ENCODE data around the gene PRDM16.
"Not testable (repeated sequence)": the region's sequence is repeated elsewhere in the genome, so short reads cannot be mapped to it uniquely, and the experiment has no call there.

The PRDM16 gene

DNA sequence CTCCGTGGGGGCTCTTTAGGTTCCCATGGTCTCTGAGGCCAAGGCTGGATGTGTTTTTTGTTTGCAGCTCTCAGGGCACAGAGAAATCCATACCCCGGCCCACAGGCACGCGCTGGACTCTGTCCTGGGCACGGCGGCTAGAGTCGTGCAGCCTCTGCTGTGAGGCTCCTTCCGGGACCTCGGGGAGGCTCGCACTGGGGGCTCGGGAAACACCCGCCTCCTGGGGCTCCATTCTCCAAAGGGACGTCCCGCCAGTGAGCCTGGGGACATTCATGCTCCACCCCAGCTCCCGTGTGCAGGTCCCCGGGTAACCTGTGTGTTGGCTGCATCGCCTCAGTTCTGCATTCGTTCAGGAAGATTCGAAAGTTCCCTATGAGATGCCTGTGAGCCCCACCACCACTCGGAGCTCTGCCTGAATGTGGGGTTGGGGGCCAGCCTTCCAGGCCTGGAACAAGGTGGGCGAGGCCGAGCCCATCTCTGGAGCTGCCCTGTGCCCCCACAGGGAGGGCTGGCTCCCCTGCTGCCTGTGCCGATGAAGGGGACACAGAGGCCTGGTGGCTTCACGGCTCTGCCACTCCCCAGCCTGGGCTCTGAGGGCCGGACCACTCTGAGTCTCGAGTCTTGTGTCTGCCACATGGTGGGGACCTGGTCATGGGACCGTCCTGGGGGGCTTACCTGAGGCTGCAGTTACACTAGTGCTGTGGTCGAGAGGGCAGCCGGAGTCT lies 203.5 kb downstream of the PRDM16 start:
- DNase-seq = no peak

DNA sequence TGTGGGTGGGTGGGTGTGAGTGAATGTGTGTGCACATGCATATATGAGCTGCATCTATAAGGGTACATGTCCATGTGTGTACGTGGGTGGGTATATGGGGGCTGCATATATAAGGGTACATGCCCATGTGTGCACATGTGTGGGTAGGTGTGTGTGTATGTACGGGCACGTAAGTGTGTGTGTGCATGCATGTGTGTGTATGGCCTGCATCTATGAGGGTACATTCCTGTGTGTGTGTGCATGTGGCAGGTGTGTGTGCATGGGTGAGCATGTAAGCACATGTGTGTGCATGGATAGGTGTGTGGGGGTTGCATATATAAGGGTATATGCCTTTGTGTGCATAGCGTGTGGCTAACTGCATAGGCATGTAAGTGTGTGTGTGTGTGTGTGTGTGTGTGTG lies 204.4 kb downstream of the PRDM16 start:
- DNase-seq = no peak

DNA sequence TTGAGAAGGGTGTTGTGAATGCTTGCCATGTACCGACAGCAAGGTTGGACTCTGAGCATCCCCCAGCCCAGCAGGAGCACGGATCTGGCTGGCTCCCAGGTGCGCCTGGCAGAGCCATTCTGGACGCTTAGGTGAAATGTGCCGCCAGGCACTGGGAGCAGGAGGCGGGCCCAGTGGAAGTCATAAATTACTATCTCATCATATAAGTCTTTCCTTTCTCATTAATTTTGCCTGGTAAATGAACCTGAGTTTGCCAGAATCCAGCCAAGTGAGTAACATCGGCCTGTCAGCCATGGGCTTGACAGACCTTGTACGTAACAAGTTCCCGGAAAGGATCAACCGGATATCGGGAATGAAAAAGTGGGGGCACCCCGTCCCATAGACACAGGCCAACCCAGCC lies 206.0 kb downstream of the PRDM16 start:
- no peak for DNase-seq

DNA sequence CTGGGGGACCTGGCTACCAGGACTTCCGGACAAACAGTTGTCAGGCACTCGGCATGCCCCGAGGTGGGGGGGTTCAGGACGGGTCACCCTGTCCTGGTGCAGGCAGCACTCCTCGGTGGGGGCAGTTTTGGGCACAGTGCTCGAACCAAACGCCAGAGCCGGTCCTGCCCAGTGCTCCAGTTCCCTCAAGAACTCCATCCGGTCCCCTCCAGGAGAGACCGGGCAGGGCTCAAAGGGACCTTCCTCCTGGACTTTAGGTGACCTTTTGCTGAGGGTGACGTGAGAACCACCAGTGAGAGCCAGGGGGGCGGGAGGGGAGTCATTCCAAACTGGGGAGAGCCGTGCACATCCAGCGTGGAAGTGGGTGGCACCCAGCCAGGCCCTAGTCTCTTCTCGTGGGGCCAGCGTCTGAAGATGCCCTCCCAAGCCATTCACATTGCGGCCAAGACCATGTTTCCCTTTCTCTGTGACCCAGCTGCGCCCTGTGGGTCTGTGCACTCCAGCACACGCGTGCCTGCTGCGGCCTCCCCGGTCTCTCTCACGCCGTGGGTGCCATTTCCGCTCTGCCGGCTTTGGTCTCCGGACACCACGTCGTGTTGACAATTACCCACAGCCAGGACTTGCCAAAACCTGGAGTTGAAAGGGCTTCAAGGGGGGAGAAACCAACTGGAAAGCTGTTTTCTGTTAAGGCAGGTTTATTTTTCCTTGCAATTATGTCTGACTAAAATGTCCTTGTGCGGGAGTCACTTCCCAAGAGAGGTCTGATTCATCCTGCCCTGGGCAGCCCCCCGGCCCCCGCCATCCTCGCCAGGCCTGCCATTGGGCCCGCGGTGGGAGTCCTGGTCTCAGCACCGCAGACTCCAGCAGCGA lies 206.7 kb downstream of the PRDM16 start:
- no peak for DNase-seq

DNA sequence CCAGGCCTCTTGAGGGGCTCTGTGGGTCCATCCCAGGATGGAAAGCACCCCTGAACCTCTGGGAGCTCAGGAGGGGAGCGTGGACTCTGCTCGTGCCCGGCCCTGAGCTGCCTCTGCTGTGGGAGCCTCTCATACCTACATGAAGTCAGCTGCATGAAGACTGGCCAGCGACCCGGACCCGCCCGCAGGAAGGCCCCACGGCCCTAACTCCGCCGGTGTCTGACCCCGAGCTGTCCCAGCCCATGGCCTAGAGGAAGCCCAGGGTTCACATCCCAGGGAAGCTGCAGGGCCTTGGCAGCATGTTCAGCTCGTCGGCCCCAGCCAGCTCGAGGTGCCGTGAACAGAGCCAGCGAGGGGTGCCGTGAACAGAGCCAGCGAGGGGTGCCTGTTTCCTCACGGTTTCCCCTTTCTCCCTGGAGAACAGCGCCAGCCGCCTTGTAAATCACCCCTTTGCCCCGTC lies 207.4 kb downstream of the PRDM16 start:
- no peak for DNase-seq

DNA sequence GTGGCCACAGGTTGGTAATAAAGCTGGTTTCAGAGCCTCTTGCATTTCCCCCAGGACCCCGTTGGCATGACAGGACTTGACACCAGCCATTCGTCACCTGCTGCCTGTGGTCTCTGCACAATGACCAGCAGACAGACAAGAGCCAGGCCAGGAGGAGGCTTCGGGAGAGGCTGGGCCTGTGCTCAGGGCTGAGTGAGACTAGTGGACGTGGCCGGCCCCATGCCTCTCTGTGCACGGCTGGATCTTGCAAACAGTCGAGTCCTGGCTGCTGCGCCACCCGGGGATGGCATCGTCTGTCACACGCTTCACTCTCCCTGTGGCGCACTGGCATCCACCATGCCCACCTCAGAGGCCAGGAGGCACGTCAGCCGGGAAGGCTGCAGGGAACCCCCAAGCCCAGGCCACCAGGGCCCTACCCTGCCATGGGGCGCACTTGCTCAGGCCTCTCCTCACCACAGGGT lies 208.0 kb downstream of the PRDM16 start:
- no peak for DNase-seq

DNA sequence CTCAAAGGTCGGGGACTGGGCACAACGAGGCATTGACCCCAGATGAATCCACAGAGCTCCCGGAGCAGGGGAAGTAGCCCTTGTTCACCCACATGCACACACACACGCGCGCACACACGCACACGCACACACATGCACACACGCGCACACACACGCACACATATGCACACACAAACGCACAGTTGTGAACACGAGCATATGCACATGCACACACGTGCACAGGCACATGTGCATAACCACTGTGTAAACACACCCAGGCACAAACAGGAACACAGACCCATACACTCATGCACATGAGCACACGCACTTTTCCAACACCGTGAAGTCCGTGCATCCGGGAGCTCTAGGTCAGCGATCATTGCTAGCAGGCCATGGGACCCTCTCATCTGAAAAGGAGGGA lies 208.6 kb downstream of the PRDM16 start:
- no peak for DNase-seq

DNA sequence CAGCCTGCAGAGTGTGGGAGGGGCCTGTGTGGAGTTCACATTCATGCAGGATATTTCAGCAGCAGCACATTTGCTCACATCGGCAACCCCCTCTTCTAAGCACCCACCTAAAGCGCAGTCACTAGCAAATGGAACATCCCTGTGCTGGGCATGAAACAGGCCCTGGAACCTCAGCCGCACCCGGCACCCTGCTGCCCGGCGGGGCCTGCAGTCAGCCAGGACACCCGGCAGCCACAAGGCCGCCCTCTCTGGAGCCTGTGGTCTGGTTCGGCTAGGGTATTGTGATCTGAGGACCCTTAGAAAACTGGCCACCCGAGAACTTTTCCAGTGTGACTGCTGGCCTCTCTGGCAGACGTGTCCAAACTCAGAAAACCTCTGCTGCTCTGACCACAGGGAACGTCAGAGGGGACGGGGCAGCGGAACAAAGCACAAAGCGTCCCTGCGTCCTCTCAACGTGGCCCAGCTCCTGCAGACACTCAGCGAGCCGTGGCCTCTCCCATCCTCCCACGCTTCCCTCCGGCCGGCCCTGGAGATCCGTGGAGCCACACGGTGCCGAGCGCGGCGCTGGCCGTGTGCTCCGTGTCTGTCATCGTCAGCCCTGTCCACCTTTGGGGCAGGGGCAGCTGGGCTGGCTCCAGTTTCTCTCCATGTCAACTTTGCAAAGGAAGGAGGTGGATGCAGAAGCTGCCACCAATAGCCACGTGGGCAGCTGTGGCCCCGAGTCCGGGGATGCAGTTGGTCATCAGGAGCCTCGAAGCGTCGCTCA lies 209.6 kb downstream of the PRDM16 start:
- no peak for DNase-seq

DNA sequence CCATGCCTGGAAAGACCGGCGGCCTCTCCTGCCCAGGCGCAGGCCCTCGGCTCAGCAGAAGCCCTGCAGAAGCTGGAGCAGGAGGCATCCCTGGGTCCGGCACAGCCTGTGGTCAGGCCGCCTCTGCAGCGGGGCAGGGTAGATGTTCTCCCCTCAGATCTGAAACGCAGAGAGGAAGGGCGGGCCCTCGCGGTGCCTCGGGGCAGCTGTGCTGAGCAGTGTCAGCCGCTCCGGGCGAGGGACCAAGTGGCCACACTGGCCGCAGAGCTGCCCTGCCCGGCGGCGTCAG lies 210.1 kb downstream of the PRDM16 start:
- DNase-seq = no peak

DNA sequence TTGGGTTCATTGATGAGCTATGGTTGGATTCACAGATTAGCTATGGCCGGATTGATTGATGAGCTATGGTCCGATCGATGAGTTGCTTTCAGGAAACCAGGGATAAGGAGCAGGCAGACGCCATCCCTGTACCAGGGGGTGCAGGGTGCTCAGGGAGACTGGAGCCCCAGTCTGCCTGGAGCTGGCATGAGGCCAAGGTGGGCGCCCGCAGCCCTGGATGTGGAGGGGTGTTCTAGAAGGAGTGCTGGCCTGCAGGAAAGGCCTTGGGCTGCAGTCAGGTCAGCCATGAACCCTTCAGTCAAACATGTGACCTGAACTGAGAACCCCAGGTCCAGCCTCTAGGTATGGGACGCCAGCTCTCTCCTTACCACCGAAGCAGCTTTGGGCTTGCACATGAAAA lies 212.7 kb downstream of the PRDM16 start:
- no peak for DNase-seq

DNA sequence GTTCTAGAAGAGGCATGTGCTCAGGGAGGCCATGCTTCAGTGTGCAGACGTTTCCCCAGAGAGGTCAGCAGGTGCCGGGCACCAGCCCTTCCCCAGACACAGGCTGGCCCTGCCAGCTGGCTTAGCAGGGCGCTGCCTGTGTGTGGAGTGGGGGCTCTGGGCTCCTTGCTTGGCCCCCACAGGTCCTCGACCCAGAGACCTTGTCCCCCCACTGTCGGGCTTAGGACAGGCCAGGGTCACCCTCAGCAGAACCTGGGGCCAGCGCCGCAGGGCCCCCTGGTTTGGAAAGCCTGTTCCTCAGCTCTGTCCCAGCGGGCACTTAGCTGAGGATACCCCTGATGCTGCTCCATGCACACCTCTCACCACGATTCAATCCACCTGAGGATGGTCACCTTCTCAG lies 213.2 kb downstream of the PRDM16 start:
- no peak for DNase-seq

DNA sequence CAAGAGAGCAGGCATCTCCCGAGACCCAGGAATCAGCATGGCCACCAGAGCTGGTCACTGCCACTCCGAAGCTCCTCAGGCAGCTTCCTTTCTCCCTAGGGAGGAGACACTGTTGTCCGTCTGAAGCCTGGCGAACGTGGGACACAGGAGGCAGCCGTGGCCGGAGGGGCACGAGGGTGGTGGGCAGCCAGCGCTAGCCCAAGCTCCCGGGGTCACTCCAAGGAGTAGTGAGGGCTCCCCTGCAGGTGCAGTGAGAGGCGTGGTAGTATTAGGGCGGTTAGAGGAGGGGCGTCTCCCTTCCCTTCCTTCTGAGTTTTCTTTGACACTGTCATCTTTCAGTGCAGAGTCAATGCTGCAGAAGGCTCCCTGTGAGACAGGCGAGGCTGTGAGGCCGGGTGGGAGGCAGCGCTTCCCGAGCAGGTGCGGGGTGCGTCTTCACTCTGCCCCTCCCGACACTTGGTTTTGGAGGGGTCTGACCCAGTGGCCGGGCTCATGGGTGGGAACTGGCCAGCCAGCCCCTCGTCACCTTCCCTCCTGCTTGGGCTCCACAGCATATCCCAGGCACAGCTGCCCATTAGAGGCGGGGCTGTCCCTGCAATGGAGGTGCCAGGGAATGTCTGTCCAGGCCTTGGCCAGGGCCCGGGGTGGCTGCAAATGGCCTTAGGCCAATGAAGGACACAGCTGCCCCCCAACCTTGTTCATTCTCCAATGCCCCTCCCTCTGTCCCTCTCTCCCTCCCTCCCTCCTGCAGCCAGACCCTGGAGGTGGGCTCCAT lies 213.8 kb downstream of the PRDM16 start:
- DNase-seq = no peak

DNA sequence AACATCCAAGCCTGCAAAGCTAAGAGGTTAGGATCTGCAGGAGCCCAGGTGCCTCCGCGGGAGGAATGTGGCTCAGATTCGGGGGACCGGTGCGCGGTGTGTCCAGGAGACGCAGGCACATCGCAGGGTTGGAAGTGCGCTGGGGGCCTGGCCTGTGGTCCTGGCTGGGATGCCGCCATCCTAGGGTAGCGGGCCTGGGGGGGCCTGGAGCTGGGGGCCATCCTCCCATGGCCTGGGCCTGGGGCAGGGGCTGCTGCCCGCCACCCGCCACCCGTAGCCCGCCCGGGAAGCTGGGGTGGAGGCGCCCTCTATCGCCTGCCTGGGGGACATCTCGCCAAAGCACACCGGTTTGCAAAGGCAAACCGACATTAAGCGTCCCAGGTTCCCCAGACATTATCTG lies 214.8 kb downstream of the PRDM16 start:
- DNase-seq = no peak

DNA sequence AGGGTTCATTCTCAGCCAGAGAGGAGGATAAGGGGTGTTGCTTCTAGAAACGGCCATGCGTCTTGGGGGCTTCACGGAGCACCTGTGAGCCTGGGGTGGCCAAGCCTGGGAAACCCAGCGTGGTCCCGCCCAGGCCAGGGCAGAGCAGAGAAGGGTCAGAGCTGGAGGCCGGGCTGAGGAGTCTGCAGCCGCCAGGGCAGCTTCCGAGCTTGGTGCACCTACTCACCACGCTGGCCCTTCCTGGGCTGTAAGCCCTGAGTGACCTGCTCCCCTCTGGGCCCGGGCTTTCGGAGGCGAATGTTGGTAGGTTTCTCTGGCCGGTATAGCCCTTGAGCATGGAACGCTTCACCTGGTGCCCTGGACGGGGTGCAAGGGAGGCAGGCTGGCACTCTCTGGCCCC lies 215.7 kb downstream of the PRDM16 start:
- no peak for DNase-seq

DNA sequence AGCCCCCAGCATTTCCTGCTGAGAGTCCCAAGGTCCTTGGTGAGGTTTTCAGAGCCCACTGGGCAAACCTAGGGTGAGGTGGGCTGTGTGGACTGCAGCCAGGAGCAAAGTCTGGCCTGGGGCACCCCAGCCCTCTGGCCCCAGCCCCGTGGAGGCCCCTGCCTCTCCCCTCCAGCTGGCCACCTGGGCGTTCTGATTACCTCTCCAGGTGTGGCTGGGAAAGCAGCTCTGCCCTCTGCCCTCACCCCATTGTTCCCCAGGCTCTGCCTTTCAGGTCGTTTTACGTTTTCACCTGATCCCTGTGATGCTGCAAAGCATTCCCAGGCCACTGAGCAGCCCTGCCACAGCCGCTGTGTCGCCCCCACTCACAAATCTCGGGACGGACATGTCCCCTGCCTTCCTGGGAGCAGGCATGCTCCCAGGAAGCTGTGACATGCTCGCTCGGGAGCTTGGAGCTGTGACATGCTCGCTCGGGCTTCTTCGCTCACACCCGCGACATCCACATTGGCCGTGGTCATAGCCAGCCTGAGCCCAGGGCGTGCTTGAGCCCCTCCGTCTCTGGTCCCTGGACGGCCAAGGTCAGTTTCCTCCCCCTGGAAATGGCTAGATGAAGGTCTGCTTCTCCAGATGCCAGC lies 216.2 kb downstream of the PRDM16 start:
- DNase-seq = no peak

DNA sequence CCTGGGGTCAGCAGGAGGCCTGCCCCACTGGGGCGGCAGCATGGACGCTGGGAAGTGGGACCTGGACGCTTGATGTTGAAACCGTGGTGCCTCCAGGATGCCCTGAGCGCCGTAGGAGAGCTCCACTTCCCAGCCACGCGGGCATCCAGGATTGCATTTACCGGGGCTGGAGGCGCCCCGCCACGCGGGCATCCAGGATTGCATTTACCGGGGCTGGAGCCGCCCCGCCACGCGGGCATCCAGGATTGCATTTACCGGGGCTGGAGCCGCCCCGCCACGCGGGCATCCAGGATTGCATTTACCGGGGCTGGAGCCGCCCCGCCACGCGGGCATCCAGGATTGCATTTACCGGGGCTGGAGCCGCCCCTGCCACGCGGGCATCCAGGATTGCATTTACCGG lies 218.1 kb downstream of the PRDM16 start:
- not testable (repeated sequence) for DNase-seq

DNA sequence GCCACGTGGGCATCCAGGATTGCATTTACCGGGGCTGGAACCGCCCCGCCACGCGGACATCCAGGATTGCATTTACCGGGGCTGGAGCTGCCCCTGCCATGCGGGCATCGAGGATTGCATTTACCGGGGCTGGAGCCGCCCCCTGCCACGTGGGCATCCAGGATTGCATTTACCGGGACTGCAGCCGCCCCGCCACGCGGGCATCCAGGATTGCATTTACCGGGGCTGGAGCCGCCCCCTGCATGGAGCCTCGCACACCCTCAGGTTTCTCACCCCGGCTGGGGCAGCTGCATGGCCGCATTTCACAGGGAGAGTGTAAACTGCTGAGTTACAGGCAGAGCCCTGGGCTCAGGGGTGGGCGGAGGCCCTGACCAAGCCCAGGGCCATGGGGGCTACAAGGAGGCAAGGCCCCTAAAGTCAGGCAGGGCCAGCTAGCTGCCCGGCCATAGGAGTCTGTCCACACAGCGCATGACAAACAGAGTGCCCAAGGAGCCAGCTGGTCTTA lies 218.7 kb downstream of the PRDM16 start:
- no peak for DNase-seq

DNA sequence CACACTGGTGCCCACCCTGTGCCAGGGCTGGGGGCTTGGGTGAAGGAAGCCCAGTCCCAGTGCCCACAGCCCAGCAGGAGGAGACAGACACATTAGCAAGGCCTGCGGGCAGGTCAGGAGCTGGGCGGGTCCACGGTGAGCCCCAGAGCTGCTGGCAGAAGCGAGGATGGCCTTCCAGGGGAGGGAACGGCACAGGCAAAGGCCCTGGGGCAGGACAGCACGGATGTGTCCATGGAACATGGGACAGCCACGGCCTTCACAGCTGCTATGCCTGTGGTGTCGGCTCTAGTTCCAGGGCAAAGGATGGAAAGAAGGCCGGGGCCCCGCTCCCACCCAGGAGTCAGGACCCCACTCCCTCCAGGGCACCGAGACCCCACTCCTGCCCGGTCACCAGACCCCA lies 220.5 kb downstream of the PRDM16 start:
- DNase-seq = no peak

DNA sequence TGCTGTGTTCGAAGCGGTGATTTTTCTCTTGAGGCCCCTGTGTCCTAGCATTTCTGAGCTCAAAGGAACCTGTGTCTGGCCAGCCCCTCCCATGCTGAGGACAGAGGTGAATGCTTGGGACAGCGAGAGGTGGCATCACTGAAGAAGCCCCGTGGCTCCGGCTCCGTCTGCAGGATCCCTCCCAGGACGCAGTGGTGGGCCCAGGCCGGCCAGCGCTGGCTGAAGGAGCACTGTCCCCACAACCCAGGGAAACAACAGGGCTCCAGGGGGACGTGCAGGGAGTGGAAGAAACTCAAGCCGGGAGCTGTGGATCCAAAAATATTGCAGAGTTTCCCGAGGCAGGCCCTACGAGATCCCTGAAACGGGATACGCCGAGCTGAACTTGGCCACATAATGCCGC lies 221.4 kb downstream of the PRDM16 start:
- no peak for DNase-seq

DNA sequence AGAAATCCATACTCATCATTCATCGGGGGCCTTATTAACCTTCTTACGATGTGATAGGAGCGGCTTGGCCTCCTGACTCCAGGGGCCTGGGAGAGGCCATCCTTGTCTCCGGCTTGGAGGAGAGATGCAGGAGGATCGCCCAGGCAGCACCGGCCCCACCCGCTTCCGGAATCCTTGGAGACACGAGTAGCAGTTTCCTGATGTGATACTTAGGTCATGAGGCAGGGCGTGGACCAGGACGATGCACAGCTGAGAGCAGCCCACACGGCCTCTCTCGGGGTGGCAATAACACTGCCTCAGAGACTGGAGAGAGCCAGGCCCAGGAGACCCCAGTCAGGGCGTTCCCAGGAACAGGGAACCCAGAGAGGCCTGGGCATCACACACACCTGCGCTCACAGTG lies 221.9 kb downstream of the PRDM16 start:
- no peak for DNase-seq

DNA sequence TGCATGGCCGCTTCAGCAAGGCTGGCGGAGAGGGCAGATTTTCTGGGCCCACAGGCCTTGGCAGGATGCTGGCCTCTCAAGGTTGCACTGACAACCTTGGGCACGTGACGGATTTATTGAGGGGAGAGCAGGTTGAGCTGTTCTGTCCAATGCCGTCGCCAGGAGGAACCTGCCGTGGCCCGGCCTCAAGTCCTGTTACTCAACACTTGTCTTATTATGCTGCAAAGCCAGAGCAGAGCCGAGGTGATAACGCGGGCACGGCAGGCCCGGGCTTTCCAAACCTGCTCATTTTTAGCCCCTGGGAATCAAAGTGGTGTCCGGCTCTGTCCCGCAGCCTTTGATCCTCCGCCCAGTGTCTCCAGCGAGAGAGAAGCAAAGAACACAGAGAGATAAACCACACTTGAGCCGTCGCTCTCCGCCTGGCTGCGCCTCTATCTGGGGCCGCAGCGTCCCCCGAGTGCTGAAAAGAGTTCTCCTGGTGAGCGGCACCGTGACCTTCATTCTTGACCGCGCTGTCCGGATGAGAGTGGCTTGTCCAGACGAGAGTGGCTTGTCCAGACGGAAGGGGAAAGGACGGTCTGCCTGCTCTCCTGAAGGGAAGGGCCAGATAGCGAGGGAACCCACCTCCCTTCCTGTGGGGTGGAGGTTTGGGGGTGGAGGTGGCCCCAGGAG lies 223.2 kb downstream of the PRDM16 start:
- no peak for DNase-seq

Data from NCI-H524 (cell line).